Fibroblast of the aortic adventitia (primary cell): ENCODE results near the gene LMO3. TPM values are rescaled to one million over a fixed set of nuclear protein-coding genes. Genes with fewer than 3 reads are reported as not detected.
A peak's percentile ranks its signal among the peaks of the same experiment; 100 is the strongest.

ENCODE experiments used
- DNase-seq: peaks from one replicate; pipeline ENCODE4 v3.0.0-alpha.2; 2010; ENCODE audit warnings: low read depth
- H3K4me3 ChIP-seq: 2 replicates; pipeline ENCODE4 v1.5.1; 2011; ENCODE audit warnings: low read depth, mild to moderate bottlenecking, control low read depth, low read length, moderate library complexity
- CTCF ChIP-seq: IDR thresholded peaks from 2 replicates; pipeline ENCODE4 v1.5.1; 2011; ENCODE audit warnings: mild to moderate bottlenecking, low read length, control low read depth, inconsistent platforms; ENCODE audit not compliant: insufficient read depth
- total RNA-seq: library from RNA; depleted of rRNA; stranded (reverse); fragments of >200 nt; gene quantifications from 2 replicates; pipeline ENCODE4 v1.2.3, GENCODE V29; 2012; ENCODE audit warnings: low replicate concordance

LMO3 gene
- total RNA-seq, 1 donor = 3.6 TPM

GRCh38 chr12:16520328-16520727, 85.6 kb downstream of the LMO3 start:
- DNase-seq = peak; percentile 21
- no peak for TF ChIP-seq CTCF
- no peak overlapping the region for H3K4me3 ChIP-seq

- no peak for TF ChIP-seq CTCF
- peak; percentile 41 for DNase-seq
- H3K4me3 ChIP-seq = no peak overlapping the region
These were observed 90.3 kb downstream of the LMO3 start for GRCh38 chr12:16515666-16516065.

GRCh38 chr12:16513231-16513630, 92.7 kb downstream of the LMO3 start:
- DNase-seq = no peak
- H3K4me3 ChIP-seq = no peak overlapping the region
- TF ChIP-seq CTCF = no peak

DNA sequence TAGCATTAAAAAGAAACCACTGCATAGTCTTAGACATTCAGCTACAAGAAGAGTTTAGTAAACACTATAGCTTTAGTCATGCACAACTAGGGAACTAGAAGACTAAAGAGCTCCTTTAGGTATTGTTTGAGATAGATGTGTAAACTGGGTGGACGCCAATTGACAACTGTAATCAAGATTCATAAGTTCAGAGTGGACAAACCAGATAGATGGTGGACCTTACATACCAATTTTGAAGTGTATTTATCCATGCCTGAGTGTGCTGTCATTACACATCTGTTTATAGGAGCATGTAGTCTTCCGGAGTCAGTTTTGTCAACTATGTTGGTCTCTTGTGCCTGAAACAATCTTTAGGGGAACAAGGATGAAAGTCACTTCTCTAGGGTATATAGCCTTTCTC, 96.6 kb downstream of the LMO3 start:
- no peak for DNase-seq
- TF ChIP-seq CTCF = no peak
- H3K4me3 ChIP-seq = no peak overlapping the region

- DNase-seq = no peak
- no peak for TF ChIP-seq CTCF
- no peak overlapping the region for H3K4me3 ChIP-seq
These were observed 99.6 kb downstream of the LMO3 start for GRCh38 chr12:16506394-16506793.

DNA sequence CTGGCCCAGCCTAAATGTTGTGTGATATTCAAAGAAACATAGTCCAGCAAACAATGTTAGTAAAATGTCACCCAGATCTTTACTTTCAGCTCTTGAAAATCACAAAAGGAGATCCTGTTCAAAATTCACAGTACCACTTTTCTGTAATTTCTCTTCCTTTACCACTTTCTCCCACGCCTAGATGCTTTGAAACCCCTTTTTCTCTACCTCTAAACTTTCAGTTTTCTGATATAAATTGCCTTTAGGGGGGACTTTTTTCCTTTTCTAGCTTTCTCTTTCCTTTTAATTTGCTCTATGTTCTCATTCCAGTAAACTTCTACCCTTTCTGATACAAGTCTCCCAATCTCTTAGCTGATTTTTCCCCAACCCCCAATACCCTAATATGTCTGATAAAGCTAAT, 101.8 kb downstream of the LMO3 start:
- no peak for TF ChIP-seq CTCF
- no peak for DNase-seq
- H3K4me3 ChIP-seq = no peak overlapping the region

- peak; percentile 51 for DNase-seq
- no peak overlapping the region for H3K4me3 ChIP-seq
- TF ChIP-seq CTCF = no peak
These were observed 106.4 kb downstream of the LMO3 start for GRCh38 chr12:16499611-16500010.
